Lung (tissue), 12 donors: ENCODE measurements around the gene PHYKPL. TPM values are rescaled to one million over a fixed set of nuclear protein-coding genes. Genes with fewer than 3 reads are reported as not detected.
"Not testable (repeated sequence)": the region's sequence is repeated elsewhere in the genome, so short reads cannot be mapped to it uniquely, and the experiment has no call there.

Experiments used
- ATAC-seq: fragments of 200-7000 bp; cut with Tn5 transposase; one replicate; pipeline ENCODE4 v1.9.1; 2020; ENCODE audit warnings: moderate number of reproducible peaks; ENCODE audit not compliant: insufficient read depth, low FRiP score
- DNase-seq, 3 donors: peaks; one replicate each; pipeline ENCODE4 v3.0.0-alpha.2; 2013 to 2017
- H3K27ac ChIP-seq, 2 donors: one replicate each; pipeline ENCODE4 v1.5.1; 2013; ENCODE audit warnings: mild to moderate bottlenecking in 2 of 2, moderate library complexity in 2 of 2, control low read depth in 1 of 2, inconsistent platforms in 1 of 2, low read depth in 1 of 2, low read length in 1 of 2
- H3K27me3 ChIP-seq, 3 donors: one replicate each; pipeline ENCODE4 v1.5.1; 2013; ENCODE audit warnings: low read length in 2 of 3; ENCODE audit not compliant: control insufficient read depth in 3 of 3, insufficient read depth in 3 of 3
- H3K36me3 ChIP-seq, 4 donors: one replicate each; pipeline ENCODE4 v1.5.1; 2013; ENCODE audit warnings: low read length in 4 of 4, mild to moderate bottlenecking in 1 of 4, moderate library complexity in 1 of 4; ENCODE audit not compliant: control insufficient read depth in 4 of 4, insufficient read depth in 4 of 4
- H3K4me1 ChIP-seq, 5 donors: one replicate each; pipeline ENCODE4 v1.5.1; 2013; ENCODE audit warnings: low read length in 5 of 5, mild to moderate bottlenecking in 2 of 5, moderate library complexity in 1 of 5; ENCODE audit not compliant: control insufficient read depth in 5 of 5, insufficient read depth in 5 of 5
- H3K4me3 ChIP-seq: one replicate; pipeline ENCODE4 v1.5.1; 2013; ENCODE audit warnings: mild to moderate bottlenecking, control low read depth, moderate library complexity
- H3K9ac ChIP-seq, 2 donors: one replicate each; pipeline ENCODE4 v1.5.1; 2013; ENCODE audit warnings: low read length in 2 of 2, control low read depth in 1 of 2; ENCODE audit not compliant: insufficient read depth in 1 of 2
- H3K9me3 ChIP-seq, 4 donors: one replicate each; pipeline ENCODE4 v1.5.1; 2013; ENCODE audit warnings: low read length in 3 of 4, mild to moderate bottlenecking in 1 of 4, moderate library complexity in 1 of 4; ENCODE audit not compliant: control insufficient read depth in 4 of 4, insufficient read depth in 3 of 4
- WGBS, 2 donors: extraction: QIAGEN DNeasy Blood & Tissue Kit; methylation state at CpG; one replicate each; pipeline ENCODE4 v1.1.7; 2013; 5-methylcytosine and 5-hydroxymethylcytosine counted together
- polyA plus RNA-seq, 2 donors: library from polyadenylated mRNA; stranded (reverse); fragments of 200-250 nt; gene quantifications; one replicate each; pipeline ENCODE4 v1.2.1, GENCODE V29; 2013
- total RNA-seq, 2 donors: library from RNA; depleted of rRNA in 1 of 2; stranded (reverse); fragments of >200 nt in 1 of 2; gene quantifications; one replicate each; pipeline ENCODE4 v1.2.1, GENCODE V29; 2014 to 2021
- TF ChIP-seq, protein P1 (sequence below): IDR thresholded peaks from 2 replicates; pipeline ENCODE4 v1.5.1; 2012; ENCODE audit warnings: mild to moderate bottlenecking; ENCODE audit errors: control extremely low read depth, extremely low read depth
- donor health status: control.
- donor health status: control.
- donor health status: Bipolar disorder and iron deficiency.
- donor health status: healthy.
- donor health status: DM: yes; HTN: yes; CAD: no.

The PHYKPL gene
- total and polyA plus RNA-seq, 4 donors: 49.7 to 100 (median 75.8) TPM

DNA sequence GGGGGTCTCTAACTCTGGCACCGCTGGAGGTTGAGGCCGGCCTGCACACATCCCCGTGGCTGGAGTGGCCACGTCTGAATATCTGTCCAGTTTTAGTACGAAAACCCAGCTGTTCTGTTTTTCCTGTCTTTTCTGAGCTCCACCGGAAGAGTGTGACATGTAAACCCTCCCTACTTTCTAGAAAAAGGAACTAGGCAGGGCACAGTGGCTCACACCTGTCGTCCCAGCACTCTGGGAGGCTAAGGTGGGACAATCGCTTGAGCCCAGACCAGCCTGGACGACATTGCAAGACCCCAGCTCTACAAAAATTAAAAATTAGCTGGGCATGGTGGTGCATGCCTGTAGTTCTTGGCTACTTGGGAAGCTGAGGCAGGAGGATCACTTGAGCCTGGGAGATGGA lies 8.2 kb upstream of the PHYKPL start:
- DNase-seq (no peak), ATAC-seq (no peak)
- no peaks in the 10 kb centered on the region for H3K9me3 ChIP-seq
- peak overlapping the region in 1 of 2 donors; percentile 81 for H3K27ac ChIP-seq
- no peaks in the 10 kb centered on the region for H3K27me3 ChIP-seq
- TF ChIP-seq, protein P1, sequence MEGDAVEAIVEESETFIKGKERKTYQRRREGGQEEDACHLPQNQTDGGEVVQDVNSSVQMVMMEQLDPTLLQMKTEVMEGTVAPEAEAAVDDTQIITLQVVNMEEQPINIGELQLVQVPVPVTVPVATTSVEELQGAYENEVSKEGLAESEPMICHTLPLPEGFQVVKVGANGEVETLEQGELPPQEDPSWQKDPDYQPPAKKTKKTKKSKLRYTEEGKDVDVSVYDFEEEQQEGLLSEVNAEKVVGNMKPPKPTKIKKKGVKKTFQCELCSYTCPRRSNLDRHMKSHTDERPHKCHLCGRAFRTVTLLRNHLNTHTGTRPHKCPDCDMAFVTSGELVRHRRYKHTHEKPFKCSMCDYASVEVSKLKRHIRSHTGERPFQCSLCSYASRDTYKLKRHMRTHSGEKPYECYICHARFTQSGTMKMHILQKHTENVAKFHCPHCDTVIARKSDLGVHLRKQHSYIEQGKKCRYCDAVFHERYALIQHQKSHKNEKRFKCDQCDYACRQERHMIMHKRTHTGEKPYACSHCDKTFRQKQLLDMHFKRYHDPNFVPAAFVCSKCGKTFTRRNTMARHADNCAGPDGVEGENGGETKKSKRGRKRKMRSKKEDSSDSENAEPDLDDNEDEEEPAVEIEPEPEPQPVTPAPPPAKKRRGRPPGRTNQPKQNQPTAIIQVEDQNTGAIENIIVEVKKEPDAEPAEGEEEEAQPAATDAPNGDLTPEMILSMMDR: no peak
- WGBS, 2 donors: 28 to 66% methylated on average over 9 of the region's 9 CpGs
- H3K9ac ChIP-seq: no peak overlapping the region
- H3K36me3 ChIP-seq: no peaks in the 10 kb centered on the region
- no peak overlapping the region for H3K4me3 ChIP-seq
- H3K4me1 ChIP-seq: peaks cover 0 to 27% (median 6%) of the 10 kb centered on the region in 5 donors

DNA sequence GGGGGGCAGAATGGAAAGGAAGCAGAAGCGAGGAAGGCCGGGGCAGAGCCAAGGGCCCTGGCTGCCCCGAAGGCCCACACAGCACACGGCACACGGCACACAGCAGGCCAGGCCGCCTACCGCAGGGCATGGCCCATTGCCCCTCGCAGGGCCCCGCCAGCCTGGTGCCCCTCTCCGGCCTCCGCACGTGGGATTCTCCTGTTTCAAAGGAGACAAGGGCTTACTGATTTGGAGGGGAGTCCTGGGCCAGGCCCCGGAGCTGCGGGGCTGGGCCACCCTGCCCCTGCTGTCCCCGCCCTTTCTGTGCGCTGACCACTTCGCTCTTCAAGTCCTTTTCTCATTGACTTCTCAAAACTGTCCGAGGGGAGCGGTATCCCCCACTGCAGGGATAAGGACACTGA lies 7.7 kb upstream of the PHYKPL start:
- TF ChIP-seq, protein P1: no peak
- H3K9me3 ChIP-seq: no peaks in the 10 kb centered on the region
- DNase-seq (no peak), ATAC-seq (no peak)
- H3K4me3 ChIP-seq: no peak overlapping the region
- H3K9ac ChIP-seq: no peak overlapping the region
- H3K36me3 ChIP-seq: no peaks in the 10 kb centered on the region
- WGBS, 2 donors: 47 to 69% methylated on average over 19 of the region's 19 CpGs
- H3K27me3 ChIP-seq: no peaks in the 10 kb centered on the region
- peak overlapping the region in 1 of 2 donors; percentile 81 for H3K27ac ChIP-seq
- H3K4me1 ChIP-seq: peaks cover 0 to 27% (median 6%) of the 10 kb centered on the region in 5 donors

DNA sequence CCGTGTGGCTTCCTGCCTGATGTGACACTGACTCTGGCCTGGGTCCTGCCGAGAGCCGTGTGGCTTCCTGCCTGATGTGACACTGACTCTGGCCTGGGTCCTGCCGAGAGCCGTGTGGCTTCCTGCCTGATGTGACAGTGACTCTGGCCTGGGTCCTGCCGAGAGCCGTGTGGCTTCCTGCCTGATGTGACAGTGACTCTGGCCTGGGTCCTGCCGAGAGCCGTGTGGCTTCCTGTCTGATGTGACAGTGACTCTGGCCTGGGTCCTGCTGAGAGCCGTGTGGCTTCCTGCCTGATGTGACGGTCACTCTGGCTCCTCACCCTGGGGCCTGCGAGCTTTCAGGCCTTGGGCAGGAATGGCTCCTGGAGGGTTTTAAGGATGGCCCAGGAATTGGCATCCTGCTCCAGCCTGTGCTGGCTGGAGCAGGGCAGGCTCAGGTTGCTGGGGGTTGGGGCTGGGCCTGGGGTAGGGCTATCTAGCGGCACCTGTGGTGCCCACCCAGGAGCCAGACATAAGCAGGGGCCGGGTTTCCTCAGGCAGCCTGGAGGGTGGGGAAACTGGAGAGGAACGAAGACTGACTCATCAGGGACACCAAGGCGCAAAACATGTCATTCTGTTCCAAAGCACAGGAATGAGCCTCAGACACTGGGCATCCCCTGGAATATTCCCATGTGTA lies 7.2 kb upstream of the PHYKPL start:
- H3K4me1 ChIP-seq: peaks cover 0 to 27% (median 6%) of the 10 kb centered on the region in 5 donors
- not testable (repeated sequence) for H3K9ac ChIP-seq

DNA sequence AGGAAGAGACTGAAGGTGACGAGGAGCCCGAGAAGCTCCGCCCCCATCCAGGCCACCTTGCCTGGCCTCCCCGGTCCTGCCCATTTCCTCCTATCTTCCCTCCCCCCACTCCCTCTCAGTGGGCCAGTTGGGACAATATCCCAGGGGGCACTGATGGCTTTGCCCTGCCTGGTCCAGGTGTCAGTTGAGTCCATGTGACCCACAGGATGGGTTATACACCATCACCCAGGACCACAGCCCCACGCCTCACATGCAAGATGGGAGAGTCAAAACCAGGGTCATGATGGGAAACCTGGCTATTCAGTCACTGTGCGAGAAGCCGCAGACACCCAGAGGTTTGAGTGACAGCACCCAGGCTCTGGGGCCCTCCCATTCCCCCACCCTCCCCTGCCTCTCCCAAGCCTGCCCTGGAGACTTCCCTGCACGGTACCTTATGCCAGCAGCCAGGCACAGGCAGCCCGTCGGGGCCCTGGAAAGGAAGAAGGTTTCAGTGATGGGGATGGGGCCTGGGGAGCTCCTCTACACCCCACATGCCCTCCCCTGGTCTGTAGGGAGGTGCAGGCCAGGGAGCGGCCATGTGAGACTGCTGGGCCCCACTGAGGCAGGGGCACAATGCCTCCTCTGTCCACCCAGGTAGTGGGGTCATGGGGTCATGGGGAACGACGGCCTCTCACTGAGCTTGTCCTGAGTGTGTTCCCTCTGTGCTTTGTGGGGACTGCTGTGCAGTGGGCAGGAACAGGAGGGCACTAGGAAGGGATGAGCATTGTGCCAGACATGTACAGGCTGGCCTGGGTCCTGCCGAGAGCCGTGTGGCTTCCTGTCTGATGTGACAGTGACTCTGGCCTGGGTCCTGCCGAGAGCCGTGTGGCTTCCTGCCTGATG lies 6.3 kb upstream of the PHYKPL start:
- Histone ChIP-seq H3K9me3 (no peaks in the 10 kb centered on the region), H3K27me3 (no peaks in the 10 kb centered on the region), H3K4me1 (peaks cover 0 to 29% (median 6%) of the 10 kb centered on the region in 5 donors), H3K27ac (peak overlapping the region in 1 of 2 donors; percentile 93), H3K4me3 (no peak overlapping the region), H3K36me3 (no peaks in the 10 kb centered on the region), H3K9ac (no peak overlapping the region)
- no peak for ATAC-seq
- TF ChIP-seq, protein P1: no peak
- 41 to 49% methylated on average over 17 of the region's 17 CpGs for WGBS, 2 donors
- DNase-seq: no peak

More for the DNA sequence above, 7.2 kb upstream of the PHYKPL start:
- ATAC-seq, H3K9me3 ChIP-seq, H3K36me3 ChIP-seq, H3K4me3 ChIP-seq, H3K27me3 ChIP-seq, DNase-seq: not testable (repeated sequence)
- H3K27ac ChIP-seq: peak overlapping the region in 1 of 2 donors; percentile 81
- WGBS, 2 donors: 12 to 35% methylated on average over 11 to 16 of the region's 16 CpGs
